ENCODE data around the gene ADH5. TPM values are rescaled to one million over a fixed set of nuclear protein-coding genes. Genes with fewer than 3 reads are reported as not detected.

The ADH5 gene
- total and polyA plus RNA-seq, 9 of the 15 experiments (the other 6 are each of a cell fraction or from before 2014, with no cell fraction given): 115 to 310 (median 200) TPM

GRCh38 chr4:99078931-99079624 lies 9.5 kb downstream of the ADH5 start:
- peaks cover 10% of the 10 kb centered on the region; the same call in 2 of the 3 replicates for H3K79me2 ChIP-seq (ENCODE audit: control insufficient read depth, insufficient read depth, low read length)
- no peaks in the 10 kb centered on the region for H4K20me1 ChIP-seq (replicated peaks; ENCODE audit: control insufficient read depth, insufficient read depth, low read length)
- no peak overlapping the region for H2AFZ ChIP-seq (ENCODE audit: low read depth, low read length)
- no peak for FAIRE-seq
- BruUV-seq (replicated peaks): no TSS peak
- WGBS (ENCODE audit: insufficient coverage, low coverage, missing lambda C conversion rate): 57% methylated on average over 5 of the region's 5 CpGs
- no peak for DNase-seq (ENCODE audit: extremely low read depth in 1 of 4, low spot score in 3 of 4)
- H3K4me2 ChIP-seq (ENCODE audit: insufficient read depth, low read length): no peak overlapping the region
- no peak overlapping the region for H3K9ac ChIP-seq (ENCODE audit: insufficient read depth in 1 of 2, low read depth in 2 of 2, low read length in 2 of 2)
- H3K36me3 ChIP-seq (ENCODE audit: control insufficient read depth, insufficient read depth, low read length): peaks cover 99% of the 10 kb centered on the region
- H3K4me3 ChIP-seq: no peak overlapping the region
- in situ Hi-C loops (cut with MboI): no loop called here
- no peaks in the 10 kb centered on the region for H3K9me1 ChIP-seq (ENCODE audit: control insufficient read depth, insufficient read depth, low read length)
- no peak overlapping the region for H3K27ac ChIP-seq (ENCODE audit: extremely low read depth, low read depth, low read length)
- no peaks in the 10 kb centered on the region for H3K27me3 ChIP-seq (ENCODE audit: control insufficient read depth in 2 of 2, insufficient read depth in 2 of 2, low read length in 2 of 2)
- intact Hi-C loops (cut with micrococcal nuclease): no loop called here
- H3K4me1 ChIP-seq (replicated peaks in 1 of 2; ENCODE audit: control insufficient read depth in 2 of 2, insufficient read depth in 2 of 2, low read length in 2 of 2): no peaks in the 10 kb centered on the region
- ChIA-PET CTCF (ENCODE audit: low intra/inter-chr PET ratio) (no interaction called here), POLR2A (interaction anchor here (2.4 to 3.2 kb wide), 2 partner anchors 9 to 10 kb away, joined by 9 to 15 read pairs; partner anchors contain the start of gene ADH5)
- no peaks in the 10 kb centered on the region for H3K9me3 ChIP-seq (replicated peaks; ENCODE audit: control insufficient read depth, insufficient read depth, low read depth, low read length)
- ATAC-seq: peak; percentile 18; the same call in 1 of the 3 replicates
- TF ChIP-seq GTF2F1 (IDR thresholded peaks at IDR 0.05; ENCODE audit: low read depth, low read length) (no peak), RERE (CRISPR knock-in tag; IDR thresholded peaks at IDR 0.05; ENCODE audit: borderline replicate concordance) (no peak), RBM39 (optimal IDR thresholded peaks at IDR 0.05; ENCODE audit: low read depth, low read length) (no peak), ZNF124 (CRISPR knock-in tag; IDR thresholded peaks at IDR 0.05) (no peak), ZNF507 (tag; conservative IDR thresholded peaks at IDR 0.05) (no peak), ZNF217 (CRISPR knock-in tag; IDR thresholded peaks at IDR 0.05) (no peak), RB1 (IDR thresholded peaks at IDR 0.05; ENCODE audit: low read depth) (no peak), KLF1 (tag; IDR thresholded peaks at IDR 0.05) (no peak), SRSF7 (optimal IDR thresholded peaks at IDR 0.05; ENCODE audit: low read depth, low read length) (no peak), DIDO1 (tag; IDR thresholded peaks at IDR 0.05; ENCODE audit: low read depth) (no peak), KLF16 (IDR thresholded peaks at IDR 0.05) (no peak), JUNB (CRISPR knock-in tag; conservative IDR thresholded peaks at IDR 0.05) (no peak), MAZ (CRISPR knock-in tag; conservative IDR thresholded peaks at IDR 0.05 in 1 of 2, IDR thresholded peaks at IDR 0.05 in 1 of 2) (no peak)
- TF ChIP-seq, protein P1, sequence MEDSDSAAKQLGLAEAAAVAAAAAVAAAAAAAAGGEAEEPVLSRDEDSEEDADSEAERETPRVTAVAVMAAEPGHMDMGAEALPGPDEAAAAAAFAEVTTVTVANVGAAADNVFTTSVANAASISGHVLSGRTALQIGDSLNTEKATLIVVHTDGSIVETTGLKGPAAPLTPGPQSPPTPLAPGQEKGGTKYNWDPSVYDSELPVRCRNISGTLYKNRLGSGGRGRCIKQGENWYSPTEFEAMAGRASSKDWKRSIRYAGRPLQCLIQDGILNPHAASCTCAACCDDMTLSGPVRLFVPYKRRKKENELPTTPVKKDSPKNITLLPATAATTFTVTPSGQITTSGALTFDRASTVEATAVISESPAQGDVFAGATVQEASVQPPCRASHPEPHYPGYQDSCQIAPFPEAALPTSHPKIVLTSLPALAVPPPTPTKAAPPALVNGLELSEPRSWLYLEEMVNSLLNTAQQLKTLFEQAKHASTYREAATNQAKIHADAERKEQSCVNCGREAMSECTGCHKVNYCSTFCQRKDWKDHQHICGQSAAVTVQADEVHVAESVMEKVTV (CRISPR knock-in tag; IDR thresholded peaks at IDR 0.05): no peak
- TF ChIP-seq, protein P2, sequence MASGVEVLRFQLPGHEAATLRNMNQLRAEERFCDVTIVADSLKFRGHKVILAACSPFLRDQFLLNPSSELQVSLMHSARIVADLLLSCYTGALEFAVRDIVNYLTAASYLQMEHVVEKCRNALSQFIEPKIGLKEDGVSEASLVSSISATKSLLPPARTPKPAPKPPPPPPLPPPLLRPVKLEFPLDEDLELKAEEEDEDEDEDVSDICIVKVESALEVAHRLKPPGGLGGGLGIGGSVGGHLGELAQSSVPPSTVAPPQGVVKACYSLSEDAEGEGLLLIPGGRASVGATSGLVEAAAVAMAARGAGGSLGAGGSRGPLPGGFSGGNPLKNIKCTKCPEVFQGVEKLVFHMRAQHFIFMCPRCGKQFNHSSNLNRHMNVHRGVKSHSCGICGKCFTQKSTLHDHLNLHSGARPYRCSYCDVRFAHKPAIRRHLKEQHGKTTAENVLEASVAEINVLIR (CRISPR knock-in tag; IDR thresholded peaks at IDR 0.05): no peak
